Omental fat pad (tissue), 4 donors: Measurements from ENCODE around the gene KRTAP10-4. TPM values are rescaled to one million over a fixed set of nuclear protein-coding genes. Genes with fewer than 3 reads are reported as not detected.
"Not testable (repeated sequence)": the region's sequence is repeated elsewhere in the genome, so short reads cannot be mapped to it uniquely, and the experiment has no call there.

Experiments used
- ATAC-seq: fragments of 150-250 bp; one replicate; pipeline ENCODE4 v1.9.1; 2016; ENCODE audit warnings: mild to moderate bottlenecking, moderate library complexity; ENCODE audit not compliant: low FRiP score
- DNase-seq: peaks from one replicate; pipeline ENCODE4 v3.0.0-alpha.2; 2019; ENCODE audit warnings: low spot score
- CTCF ChIP-seq, 3 donors: fragments of 450-650 bp; IDR thresholded peaks; one replicate each; pipeline ENCODE4 v1.5.1; 2016 to 2017; ENCODE audit warnings: antibody characterized with exemption in 3 of 3, mild to moderate bottlenecking in 3 of 3, moderate library complexity in 2 of 3
- total RNA-seq, 4 donors: library from RNA; depleted of rRNA; stranded (reverse); fragments of >200 nt; gene quantifications; one replicate each; pipeline ENCODE4 v1.1.0, GENCODE V29; 2016

KRTAP10-4 gene
- total RNA-seq, 4 donors from 2014 or later: not detected

GRCh38 chr21:44578371-44579055 lies 5.0 kb downstream of the KRTAP10-4 start:
- no peak for TF ChIP-seq CTCF (IDR thresholded peaks at IDR 0.05)
- no peak for DNase-seq
- ATAC-seq: no peak

DNA sequence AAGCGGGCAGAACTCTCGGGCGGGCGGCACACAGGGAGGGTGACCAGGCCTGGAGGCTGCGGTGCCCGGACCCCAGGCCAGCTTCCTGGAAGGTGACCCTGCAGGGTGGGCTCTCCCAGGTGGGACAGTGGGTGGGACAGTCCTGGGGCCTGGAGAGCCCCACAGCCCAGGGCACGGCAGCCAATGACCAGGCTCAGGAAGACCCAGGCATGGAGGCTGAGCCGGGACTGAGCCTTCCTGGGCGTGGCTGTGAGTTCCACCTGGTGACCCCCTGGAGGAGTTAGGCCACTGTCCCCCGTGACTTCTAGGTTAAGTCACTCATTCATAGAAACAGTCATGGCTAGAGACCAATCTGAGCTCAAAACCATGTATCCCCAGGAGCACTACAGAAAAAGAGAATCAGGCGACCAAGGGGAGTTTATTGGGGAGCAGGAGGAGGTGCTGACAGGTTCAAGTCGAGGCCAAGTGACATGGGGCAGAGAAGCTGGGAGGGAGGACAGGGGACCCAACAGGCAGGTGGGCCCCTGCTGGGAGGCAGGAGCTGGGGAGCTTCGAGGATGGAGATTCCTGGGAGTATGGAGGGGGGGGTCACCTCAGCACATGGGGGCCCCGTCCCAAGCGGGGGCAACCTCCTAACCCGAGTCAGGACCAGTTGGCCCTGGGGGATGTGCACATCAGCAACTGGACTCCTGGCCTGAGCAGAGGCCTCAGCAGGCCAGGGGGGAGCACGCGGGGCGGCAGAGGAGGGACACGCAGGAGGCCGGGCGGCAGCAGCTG lies 5.7 kb downstream of the KRTAP10-4 start:
- no peak for TF ChIP-seq CTCF (IDR thresholded peaks at IDR 0.05)
- no peak for DNase-seq
- ATAC-seq: no peak

DNA sequence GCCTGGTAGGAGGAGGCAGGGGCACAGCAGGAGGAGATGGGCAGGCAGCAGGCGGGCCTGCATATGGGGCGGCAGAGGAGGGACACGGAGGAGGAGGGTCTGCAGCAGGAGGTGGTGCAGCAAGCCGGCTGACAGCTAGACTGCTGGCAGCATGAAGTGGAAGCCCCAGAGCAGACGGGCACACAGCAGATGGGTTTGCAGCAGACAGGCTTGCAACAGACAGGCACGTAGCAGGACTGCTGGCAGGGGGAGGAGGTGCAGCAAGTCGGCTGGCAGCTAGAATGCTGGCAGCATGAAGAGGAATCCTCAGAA lies 6.3 kb downstream of the KRTAP10-4 start:
- ATAC-seq: no peak
- no peak for DNase-seq
- TF ChIP-seq CTCF (IDR thresholded peaks at IDR 0.05): no peak

DNA sequence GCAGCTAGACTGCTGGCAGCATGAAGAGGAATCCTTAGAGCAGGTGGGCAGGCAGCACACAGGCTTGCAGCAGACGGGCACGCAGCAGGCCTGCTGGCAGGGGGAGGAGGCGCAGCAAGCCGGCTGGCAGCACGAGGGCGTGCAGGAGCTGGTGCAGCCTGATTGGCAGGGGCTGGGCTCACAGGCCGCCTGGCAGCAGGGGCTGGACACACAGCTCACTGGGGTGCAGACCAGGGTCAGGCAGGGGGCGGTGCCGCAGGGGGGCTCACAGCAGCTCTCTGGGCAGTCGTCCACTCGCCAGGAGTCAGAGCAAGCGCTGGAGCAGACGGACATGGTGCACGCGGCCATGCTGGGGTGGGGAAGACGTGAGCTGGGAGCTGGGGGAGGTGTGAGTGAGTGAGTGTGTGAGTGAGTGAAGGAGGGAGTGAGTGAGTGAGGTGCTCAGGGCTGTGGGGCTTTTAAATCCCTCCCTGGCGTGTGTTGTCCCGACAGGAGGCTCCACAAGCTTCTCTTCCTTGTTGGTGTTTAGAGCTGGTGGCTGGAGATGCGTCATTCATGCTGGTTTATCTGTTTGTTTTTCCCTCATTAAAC lies 6.8 kb downstream of the KRTAP10-4 start, which contains the start of gene KRTAP10-5:
Gene KRTAP10-5, minus strand, starts transcription at position 374 of the 591 bp plus-strand sequence. Its CDS starts 26 bp downstream, at position 348.
- not testable (repeated sequence) for ATAC-seq, DNase-seq

DNA sequence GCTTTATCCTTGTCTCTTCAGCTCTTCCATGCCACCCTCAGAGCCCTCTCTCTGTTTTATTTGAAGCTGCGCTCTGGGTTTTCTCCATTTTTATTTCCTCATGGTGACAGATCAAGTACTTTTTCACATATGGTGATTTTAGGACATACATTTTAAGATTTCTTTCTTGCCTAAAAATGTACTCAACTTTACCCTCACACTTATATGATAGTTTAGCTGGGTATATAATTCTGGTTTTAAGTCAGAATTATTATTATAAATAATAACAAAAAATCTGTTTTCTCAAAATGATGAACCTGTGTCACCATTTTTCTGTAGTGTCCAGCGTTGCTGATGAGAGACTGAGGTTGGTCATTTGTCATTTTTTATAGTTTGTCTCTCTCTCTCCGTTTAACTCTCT lies 7.6 kb downstream of the KRTAP10-4 start:
- TF ChIP-seq CTCF (IDR thresholded peaks at IDR 0.05): no peak

GRCh38 chr21:44582055-44582454 lies 8.5 kb downstream of the KRTAP10-4 start:
- no peak for DNase-seq
- TF ChIP-seq CTCF (IDR thresholded peaks at IDR 0.05): no peak
- ATAC-seq: no peak

More for the DNA sequence above, 7.6 kb downstream of the KRTAP10-4 start:
- DNase-seq: no peak
- no peak for ATAC-seq

DNA sequence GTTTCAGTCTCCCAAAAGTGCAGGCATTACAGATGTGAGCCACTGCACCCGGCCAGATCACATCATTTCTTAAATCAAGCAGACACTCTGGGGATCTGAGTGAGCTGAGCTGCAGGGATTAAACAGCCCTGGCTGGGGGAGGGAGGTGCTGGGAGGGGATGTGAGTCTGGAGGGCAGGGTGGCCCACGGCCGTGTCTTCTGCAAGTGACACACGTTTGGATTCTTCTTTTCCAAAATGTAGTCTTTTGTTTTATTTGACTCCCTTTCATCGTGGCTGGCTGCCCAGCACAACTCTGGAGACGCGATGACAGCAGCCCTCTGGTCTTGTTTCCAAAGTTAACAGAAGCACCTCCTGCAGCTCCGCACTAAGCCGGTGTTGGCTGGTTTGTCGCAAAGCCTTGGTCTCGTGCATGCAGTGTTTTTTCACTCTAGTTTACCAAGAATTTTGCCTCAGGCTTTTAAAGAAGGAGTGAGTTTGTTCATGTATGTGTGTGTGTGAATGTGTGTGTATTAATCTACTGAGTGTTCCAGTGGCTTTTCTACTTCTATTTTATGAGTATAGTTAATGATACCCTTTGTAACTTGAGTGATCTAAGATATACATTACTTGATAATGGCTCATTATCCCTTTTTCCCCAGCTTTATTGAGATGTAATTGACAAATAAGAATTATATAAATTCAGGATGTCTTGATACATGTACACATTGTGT lies 9.7 kb downstream of the KRTAP10-4 start:
- no peak for ATAC-seq
- TF ChIP-seq CTCF (IDR thresholded peaks at IDR 0.05): no peak

More for the DNA sequence above, 9.7 kb downstream of the KRTAP10-4 start:
- no peak for DNase-seq
